TTC549 (cell line): ENCODE measurements around the gene ART5.

ENCODE experiments used
- FAIRE-seq: peaks from 2 replicates; lab custom pipeline; 2012; peaks lifted over from hg19 to GRCh38; lab: Jason Lieb, UNC

The ART5 gene

DNA sequence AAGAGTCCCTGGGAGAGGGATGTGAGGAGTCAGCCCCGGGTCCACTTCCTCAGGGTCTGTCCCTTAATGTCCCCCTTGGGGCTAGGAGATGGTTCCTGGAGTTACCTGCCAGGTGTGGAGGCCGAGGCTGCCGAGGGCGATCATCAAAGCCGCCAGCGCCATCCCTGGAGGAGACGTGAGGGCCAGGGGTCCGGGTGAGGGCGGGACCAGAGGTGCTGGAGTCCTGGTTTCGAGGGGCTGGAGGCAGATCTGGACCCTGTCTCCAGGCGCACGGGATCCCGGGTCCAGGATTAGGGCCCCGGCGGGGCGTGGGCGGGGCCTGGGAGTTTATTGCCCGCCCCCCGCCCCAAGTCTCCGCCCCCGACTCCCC lies at the start of gene ART5:
Gene ART5 (minus strand): TSS at position 292 of the 370 bp plus-strand sequence. CDS start 130 bp downstream, at position 162.
- no peak for FAIRE-seq

DNA sequence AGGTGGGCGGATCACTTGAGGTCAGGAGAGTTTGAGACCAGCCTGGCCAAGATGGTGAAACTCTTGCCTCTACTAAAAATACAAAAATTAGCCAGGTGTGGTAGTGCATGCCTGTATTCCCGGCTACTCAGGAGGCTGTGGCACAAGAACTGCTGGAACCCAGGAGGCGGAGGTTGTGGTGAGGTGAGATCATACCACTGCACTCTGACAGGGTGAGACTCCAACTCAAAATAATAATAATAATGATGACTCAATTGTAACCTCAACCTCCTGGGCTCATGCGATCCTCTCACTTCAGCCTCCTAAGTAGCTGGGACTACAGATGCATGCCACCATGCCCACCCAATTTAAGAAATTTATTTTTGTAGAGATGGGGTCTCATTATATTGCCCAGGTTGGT lies 45.0 kb upstream of the ART5 start:
- FAIRE-seq: no peak

GRCh38 chr11:3685923-3686322 lies 44.1 kb upstream of the ART5 start:
- FAIRE-seq: no peak

DNA sequence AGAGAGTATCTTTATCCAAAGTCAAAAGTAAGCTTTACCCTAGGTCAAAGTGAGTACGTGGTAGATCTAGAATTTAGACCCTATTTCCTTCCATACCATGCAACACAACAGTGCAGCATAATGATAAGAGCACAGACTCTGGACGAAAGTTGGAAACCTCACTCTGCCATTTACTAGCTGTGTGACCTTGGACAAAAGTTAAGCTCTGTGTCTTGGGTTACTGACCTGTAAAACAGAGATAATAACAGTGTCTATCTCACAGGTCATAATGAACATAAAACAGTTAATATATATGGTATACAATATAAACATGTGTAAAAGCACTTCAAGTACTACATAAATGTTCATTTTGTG lies 43.0 kb upstream of the ART5 start:
- FAIRE-seq: no peak

DNA sequence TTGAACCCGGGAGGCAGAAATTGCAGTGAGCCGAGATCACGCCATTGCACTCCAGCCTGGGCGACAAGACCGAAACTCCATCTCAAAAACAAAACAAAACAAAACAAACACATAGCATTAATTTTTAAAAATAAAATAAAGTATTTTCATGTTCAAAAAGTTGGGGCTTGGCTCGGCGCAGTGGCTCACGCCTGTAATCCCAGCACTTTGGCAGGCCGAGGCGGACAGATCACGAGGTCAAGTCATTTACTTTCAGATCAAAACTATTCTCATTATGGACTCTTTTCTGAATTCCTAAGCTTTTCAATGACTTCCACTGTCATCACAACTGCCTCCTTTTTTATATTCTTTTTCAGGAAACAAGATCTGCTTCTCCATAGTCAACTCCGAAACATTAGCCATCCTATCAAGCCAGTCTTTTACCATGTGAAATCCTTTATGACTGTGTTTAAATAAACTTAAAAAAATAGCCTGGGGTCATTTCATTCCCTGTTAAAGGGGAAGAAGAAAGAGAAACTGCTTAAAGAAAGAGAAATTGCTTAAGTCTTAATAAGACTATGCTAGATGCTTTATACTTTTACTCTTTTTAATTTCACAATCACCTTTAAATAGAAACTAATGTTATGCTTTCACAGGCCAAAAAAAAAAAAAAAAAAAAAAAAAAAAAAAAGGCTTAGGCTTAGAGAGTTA lies 42.5 kb upstream of the ART5 start:
- FAIRE-seq: no peak

DNA sequence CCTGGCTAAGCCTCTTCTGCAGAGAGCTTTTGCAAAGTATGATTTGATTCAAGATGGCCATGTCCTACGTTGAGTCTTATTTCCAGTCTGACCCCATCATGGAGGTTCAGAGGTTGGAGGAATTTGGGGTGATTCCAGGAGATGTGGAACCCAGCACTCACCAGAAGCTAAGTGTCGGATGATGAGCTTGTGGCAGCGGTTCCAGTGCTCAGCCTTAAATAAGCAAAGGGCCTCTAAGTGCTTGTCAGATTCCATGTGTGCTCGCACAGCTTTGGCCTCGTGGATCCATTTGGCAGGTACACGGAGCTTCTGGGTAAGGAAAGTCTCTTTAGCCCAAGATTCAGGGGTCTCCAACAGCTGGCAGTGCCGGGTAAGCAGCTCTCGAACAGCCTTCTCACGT lies 41.2 kb upstream of the ART5 start:
- no peak for FAIRE-seq

GRCh38 chr11:3679077-3679476 lies 37.3 kb upstream of the ART5 start:
- no peak for FAIRE-seq

GRCh38 chr11:3675971-3676370 lies 34.2 kb upstream of the ART5 start:
- no peak for FAIRE-seq

- no peak for FAIRE-seq
These were observed 32.4 kb upstream of the ART5 start for GRCh38 chr11:3674189-3674588.

- no peak for FAIRE-seq
These were observed 29.8 kb upstream of the ART5 start, which contains the start of gene CHRNA10 for GRCh38 chr11:3671334-3672254. TSS of gene CHRNA10 (minus strand) at chr11:3671384. CDS start at chr11:3671312, 72 bp downstream.

- FAIRE-seq: no peak
These were observed 28.0 kb upstream of the ART5 start for GRCh38 chr11:3669742-3670183.

DNA sequence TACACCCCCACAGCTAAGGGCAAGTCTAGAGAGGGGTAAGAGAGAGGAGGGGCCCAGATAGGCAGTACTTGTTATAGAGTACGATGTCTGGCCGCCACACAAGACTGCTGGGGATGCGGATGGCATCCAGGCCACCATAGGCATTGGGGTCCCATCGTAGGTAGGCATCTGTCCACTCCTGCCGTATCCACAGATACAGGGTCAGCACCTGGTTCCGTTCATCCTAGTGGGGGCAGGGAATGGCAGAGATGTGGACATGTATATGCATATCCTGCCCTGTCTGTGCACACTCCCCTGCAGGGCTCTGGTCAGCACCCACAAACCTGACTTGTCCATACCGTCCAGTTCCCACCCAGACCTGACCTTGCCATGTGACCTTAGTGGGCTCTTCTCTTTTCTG lies 27.3 kb upstream of the ART5 start:
- FAIRE-seq: no peak

GRCh38 chr11:3667149-3668035 lies 25.6 kb upstream of the ART5 start:
- no peak for FAIRE-seq

GRCh38 chr11:3666023-3666530 lies 24.3 kb upstream of the ART5 start:
- no peak for FAIRE-seq

DNA sequence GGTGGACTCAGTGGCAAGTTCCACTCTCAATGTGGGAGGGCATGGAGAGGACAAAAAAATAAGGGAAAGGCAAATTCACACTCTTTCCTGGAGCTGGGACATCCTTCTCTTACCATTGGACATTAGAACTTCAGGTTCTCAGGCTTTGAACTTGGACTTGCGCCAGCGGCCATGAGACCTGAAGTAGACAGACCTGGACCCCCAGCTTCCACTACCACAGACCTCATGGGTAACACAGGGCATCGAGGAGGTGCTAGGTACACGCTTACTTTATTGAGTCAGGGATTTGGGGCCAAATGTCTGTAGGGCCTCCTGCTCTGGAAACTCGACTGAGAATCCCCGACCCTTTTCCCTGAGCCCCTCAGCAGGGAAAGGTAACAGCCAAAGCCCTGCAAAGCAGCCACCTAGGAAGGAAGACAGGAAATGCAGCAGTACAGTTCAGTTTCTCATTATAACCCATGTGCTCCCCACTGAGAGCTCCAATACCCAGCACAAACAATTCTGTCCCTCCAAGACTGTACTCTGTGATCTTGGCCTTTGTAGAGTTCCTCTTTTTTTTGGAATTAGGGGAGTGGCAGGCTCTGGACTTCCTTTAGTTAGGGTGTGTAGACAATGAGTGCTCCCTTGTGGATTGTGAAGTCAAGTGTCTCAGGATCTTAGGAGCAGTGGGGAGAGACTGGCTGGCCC lies 23.7 kb upstream of the ART5 start:
- no peak for FAIRE-seq

DNA sequence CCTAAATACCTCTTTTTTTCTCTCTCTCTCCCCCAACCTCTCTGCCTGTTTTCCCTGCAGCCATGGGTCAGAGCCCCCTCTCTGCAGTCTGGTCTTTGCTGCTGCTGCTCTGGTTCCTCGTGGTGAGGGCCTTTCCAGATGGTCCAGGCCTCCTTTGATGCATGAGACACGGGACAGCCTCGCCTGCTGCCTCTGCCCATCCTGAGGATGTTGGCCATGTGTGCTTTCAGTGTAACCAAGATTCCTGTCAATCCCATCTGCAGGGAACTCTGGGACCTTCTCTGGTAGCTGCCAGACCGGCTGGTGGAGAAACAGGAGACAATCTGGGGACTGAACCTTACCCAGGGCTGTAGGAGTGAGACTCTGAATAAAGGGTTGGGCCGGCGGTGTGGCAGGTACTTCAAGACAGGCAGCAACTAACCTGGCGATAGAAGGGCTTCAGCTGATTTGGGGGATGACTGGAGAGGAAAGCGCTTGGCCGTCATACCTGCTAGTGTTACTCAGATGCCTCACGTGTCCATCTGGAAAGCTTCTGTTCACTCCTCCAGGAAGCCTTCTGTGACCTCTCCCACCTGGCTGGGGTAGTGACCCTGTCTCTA lies 22.3 kb upstream of the ART5 start:
- no peak for FAIRE-seq

DNA sequence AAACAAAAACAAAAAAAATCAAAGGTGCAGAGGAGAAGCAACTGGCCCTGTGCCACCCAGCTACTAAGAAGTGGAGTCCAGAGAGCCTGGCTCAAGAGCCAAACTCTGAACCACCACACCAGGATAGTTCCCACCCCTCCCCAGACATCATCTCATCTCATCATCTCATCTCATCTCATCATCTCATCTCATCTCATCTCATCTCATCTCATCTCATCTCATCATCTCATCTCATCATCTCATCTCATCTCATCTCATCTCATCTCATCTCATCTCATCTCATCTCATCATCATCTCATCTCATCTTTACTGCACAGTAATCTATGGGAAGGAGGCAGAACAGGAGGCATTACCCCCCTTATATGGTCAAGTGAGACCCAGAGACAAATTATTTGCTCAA lies 21.1 kb upstream of the ART5 start:
- no peak for FAIRE-seq

- no peak for FAIRE-seq
These were observed 19.2 kb upstream of the ART5 start for GRCh38 chr11:3660960-3661359.

DNA sequence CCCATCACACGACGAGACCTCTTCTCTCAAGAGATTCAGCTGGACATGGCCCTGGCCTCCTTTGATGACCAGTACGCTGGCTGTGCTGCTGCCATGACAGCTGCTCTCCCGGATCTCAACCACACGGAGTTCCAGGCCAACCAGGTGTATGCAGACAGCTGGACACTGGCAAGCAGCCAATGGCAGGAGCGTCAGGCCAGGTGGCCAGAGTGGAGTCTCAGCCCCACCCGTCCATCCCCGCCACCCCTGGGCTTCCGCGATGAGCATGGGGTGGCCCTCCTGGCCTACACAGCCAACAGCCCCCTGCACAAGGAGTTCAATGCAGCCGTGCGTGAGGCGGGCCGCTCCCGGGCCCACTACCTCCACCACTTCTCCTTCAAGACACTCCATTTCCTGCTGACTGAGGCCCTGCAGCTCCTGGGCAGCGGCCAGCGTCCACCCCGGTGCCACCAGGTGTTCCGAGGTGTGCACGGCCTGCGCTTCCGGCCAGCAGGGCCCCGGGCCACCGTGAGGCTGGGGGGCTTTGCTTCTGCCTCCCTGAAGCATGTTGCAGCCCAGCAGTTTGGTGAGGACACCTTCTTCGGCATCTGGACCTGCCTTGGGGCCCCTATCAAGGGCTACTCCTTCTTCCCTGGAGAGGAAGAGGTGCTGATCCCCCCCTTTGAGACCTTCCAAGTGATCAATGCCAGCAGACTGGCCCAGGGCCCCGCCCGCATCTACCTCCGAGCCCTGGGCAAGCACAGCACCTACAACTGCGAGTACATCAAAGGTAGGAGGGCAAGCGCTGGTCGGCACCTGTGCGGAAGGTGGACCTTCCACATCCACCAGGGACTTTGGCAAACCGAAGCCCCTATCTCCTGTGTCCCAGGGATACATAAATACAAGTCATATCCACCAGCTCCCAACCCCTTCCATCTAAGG lies 18.1 kb upstream of the ART5 start:
- no peak for FAIRE-seq

GRCh38 chr11:3658252-3658651 lies 16.5 kb upstream of the ART5 start:
- no peak for FAIRE-seq
